Type B pancreatic cell (in vitro differentiated cells): Measurements from ENCODE around the gene FRAT2. TPM values are rescaled to one million over a fixed set of nuclear protein-coding genes. Genes with fewer than 3 reads are reported as not detected.

Experiments
- DNase-seq: peaks from one replicate; pipeline ENCODE4 v3.0.0; 2021; ENCODE audit warnings: mixed read lengths; ENCODE audit not compliant: unreplicated experiment; ENCODE audit errors: extremely low spot score
- H3K27ac Mint-ChIP-seq: 2 replicates; pipeline ENCODE4 v1.8.0; 2021; ENCODE audit warnings: mild to moderate bottlenecking, mixed read lengths
- H3K27me3 Mint-ChIP-seq: 2 replicates; pipeline ENCODE4 v1.8.0; 2021; ENCODE audit warnings: mixed read lengths
- H3K36me3 Mint-ChIP-seq: 2 replicates; pipeline ENCODE4 v1.8.0; 2021; ENCODE audit warnings: mixed read lengths
- H3K4me1 Mint-ChIP-seq: one replicate; pipeline ENCODE4 v1.8.0; 2021; ENCODE audit warnings: mixed read lengths; ENCODE audit not compliant: unreplicated experiment
- H3K4me3 Mint-ChIP-seq: 2 replicates; pipeline ENCODE4 v1.8.0; 2021; ENCODE audit warnings: mild to moderate bottlenecking, mixed read lengths
- H3K9me3 Mint-ChIP-seq: 2 replicates; pipeline ENCODE4 v1.8.0; 2021; ENCODE audit warnings: mixed read lengths
- CTCF ChIP-seq: fragments of 200-600 bp; sonication (generic); conservative IDR thresholded peaks from 2 replicates; pipeline ENCODE4 v1.5.0; 2021; ENCODE audit warnings: antibody characterized with exemption, mild to moderate bottlenecking
- total RNA-seq: library from RNA; stranded (reverse); gene quantifications from 2 replicates; pipeline ENCODE4 v1.2.1, GENCODE V29; 2021; ENCODE audit warnings: low replicate concordance

Gene FRAT2
- total RNA-seq, 1 donor from 2014 or later, result 23.1 TPM

GRCh38 chr10:97378933-97379921, 44.7 kb upstream of the FRAT2 start:
- Mint-ChIP-seq H3K9me3 (no peaks in the 10 kb centered on the region), H3K36me3 (peaks cover 11% of the 10 kb centered on the region), H3K4me3 (no peak overlapping the region), H3K27ac (no peak overlapping the region), H3K27me3 (no peaks in the 10 kb centered on the region), H3K4me1 (no peaks in the 10 kb centered on the region)
- TF ChIP-seq CTCF, result no peak
- DNase-seq, result no peak

GRCh38 chr10:97376413-97376812, 41.9 kb upstream of the FRAT2 start:
- DNase-seq, result no peak
- H3K9me3 Mint-ChIP-seq, result no peaks in the 10 kb centered on the region

GRCh38 chr10:97373456-97373855, 38.9 kb upstream of the FRAT2 start:
- no peak for DNase-seq
- H3K36me3 Mint-ChIP-seq, result peaks cover 13% of the 10 kb centered on the region
- H3K27me3 Mint-ChIP-seq, result no peaks in the 10 kb centered on the region
- H3K27ac Mint-ChIP-seq, result no peak overlapping the region
- TF ChIP-seq CTCF, result no peak
- no peak overlapping the region for H3K4me3 Mint-ChIP-seq
- H3K4me1 Mint-ChIP-seq, result no peaks in the 10 kb centered on the region
- no peaks in the 10 kb centered on the region for H3K9me3 Mint-ChIP-seq

More at GRCh38 chr10:97376413-97376812, 41.9 kb upstream of the FRAT2 start:
- Mint-ChIP-seq H3K4me1 (no peaks in the 10 kb centered on the region), H3K27me3 (no peaks in the 10 kb centered on the region), H3K36me3 (peaks cover 16% of the 10 kb centered on the region), H3K27ac (no peak overlapping the region), H3K4me3 (no peak overlapping the region)
- no peak for TF ChIP-seq CTCF

- Mint-ChIP-seq H3K9me3 (no peaks in the 10 kb centered on the region), H3K36me3 (peaks cover 10% of the 10 kb centered on the region), H3K27me3 (no peaks in the 10 kb centered on the region), H3K27ac (peak overlapping the region; percentile 26), H3K4me1 (no peaks in the 10 kb centered on the region), H3K4me3 (no peak overlapping the region)
- DNase-seq, result no peak
- no peak for TF ChIP-seq CTCF
Observed at GRCh38 chr10:97372233-97372875, 37.8 kb upstream of the FRAT2 start.

GRCh38 chr10:97371696-97372095, 37.2 kb upstream of the FRAT2 start:
- H3K27me3 Mint-ChIP-seq, result no peaks in the 10 kb centered on the region
- DNase-seq, result no peak
- peaks cover 14% of the 10 kb centered on the region for H3K36me3 Mint-ChIP-seq
- no peak overlapping the region for H3K4me3 Mint-ChIP-seq
- peak overlapping the region; percentile 26 for H3K27ac Mint-ChIP-seq
- H3K4me1 Mint-ChIP-seq, result no peaks in the 10 kb centered on the region
- TF ChIP-seq CTCF, result no peak
- no peaks in the 10 kb centered on the region for H3K9me3 Mint-ChIP-seq
